NAMALWA (cell line): ENCODE data around the gene NTN1.
A peak's percentile ranks its signal among the peaks of the same experiment; 100 is the strongest.
"Not testable (repeated sequence)": the region's sequence is repeated elsewhere in the genome, so short reads cannot be mapped to it uniquely, and the experiment has no call there.

Experiments used
- DNase-seq: peaks from one replicate; pipeline ENCODE4 v3.0.0-alpha.2; 2015; ENCODE audit warnings: low spot score

Gene NTN1

DNA sequence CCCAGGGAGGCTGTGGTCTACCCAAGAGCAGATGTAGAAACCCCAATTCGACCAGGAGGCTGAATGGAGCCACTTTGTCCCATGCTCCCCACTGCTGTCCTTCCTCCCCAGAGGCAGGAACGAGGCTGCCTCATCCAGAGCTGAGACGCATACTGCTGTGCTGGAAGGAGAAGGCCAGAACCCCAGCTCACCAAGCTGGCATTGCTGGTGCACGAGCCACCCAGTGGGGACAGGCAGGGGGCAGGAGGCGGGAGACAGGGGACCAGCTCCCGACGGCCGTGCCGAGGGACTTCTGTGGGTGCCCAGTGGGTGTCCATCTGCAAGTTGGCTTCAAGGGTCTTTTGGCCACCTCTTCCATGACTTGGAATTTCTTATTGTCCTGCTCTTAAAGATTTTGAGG lies 66.6 kb downstream of the NTN1 start:
- no peak for DNase-seq

DNA sequence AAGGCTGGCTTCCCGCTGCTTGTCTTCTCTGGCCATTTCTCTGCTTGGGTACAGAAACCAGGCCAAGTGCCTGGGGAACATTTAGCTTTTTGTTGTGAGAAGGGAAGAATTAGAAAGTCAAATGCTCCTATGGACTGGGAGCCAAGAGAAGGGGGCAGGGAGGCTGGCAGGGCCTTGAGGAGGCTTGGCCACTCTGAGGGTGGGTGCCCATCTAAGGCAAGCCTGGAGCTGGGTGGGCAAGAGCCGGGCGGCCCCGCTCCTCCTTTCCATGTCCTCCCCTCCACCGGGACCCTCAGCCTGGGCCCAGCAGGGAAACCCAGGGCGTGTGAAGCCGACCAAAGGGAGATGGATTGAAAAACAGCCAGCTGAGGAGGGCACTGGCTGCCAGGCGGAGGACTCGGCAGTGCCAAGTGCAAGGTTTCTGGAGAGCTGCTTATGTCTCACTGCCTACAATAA lies 69.4 kb downstream of the NTN1 start:
- DNase-seq, result no peak

DNA sequence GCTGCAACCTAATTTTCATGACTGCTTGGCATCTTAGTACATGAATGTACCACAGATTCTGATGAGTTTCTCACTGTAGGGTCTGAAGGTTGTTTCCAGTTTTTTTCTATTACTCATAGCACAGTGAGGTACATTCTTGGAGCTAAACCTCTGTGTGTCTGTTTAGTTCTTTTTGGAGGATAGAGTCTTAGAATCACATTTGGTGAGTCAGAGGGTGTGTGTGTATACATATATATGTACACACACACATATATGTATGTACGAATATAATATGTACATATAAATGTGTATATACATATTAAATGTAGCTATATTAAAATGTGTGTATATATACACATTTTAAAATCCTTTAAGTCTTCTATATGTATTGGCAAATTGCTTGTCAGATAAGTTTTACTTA lies 72.9 kb downstream of the NTN1 start:
- no peak for DNase-seq

DNA sequence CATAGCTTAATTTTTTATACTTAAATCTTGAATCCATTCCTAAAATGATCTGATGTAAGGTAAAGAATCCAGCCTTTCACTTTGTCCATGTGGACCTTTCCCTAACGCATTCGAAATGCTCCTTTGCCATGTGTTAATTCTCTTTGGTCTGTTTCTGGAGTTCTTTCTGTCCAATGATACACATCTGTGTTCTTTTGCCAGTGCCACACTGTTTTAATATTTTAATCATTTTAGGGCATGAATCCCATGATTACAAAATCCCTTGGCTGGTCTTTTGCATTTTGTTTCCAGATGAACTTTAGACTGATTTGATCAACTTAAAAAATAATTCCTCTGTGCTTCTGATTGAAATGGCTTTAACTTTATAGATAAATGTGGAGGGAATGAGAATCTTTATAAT lies 74.1 kb downstream of the NTN1 start:
- no peak for DNase-seq

DNA sequence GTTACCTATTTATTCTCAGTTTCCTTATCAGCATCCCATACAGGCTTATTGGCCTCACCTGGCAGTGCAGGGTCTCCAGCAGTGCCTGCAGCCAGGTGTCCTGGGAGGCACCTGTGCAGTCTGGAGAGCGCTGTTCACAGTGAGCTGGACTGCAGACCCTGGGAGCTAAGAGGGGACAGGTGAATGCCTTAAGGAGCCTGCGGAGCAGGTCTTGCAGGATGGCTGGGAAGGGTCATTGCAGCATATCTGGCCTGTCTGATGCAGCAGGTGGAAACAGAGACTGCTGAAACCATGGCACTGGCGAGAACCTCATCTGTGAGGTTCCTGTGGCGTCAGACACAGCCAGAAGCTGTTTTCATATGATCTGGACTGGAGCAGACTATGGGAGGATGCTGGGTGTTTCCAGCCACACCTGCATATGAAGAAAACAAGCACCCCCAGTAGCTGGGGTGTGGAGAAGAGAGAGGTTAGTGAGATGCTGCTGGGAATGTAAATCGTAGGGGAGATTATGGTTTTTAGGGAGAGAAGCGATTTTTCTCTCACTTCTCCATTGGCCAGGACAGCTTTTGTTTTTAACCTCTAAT lies 77.0 kb downstream of the NTN1 start:
- no peak for DNase-seq

DNA sequence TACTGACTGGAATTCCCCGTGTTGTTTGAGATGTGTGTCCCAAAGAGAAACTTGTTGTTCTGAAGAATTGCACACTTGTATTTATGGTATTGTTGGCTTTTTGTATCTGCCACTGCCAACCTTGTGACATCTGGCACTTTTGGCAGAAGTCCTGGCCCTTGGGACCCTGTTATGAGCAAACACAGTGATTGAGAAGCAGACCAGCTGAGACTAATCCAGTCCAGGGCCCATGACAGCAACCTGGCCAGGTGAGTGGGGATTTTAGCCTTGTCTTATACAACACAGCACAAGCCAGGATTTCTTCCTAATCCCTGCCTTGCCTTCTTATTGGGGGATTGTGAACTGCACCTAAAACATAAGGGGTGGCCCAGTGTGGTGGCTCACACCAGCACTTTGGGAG lies 80.0 kb downstream of the NTN1 start:
- no peak for DNase-seq

DNA sequence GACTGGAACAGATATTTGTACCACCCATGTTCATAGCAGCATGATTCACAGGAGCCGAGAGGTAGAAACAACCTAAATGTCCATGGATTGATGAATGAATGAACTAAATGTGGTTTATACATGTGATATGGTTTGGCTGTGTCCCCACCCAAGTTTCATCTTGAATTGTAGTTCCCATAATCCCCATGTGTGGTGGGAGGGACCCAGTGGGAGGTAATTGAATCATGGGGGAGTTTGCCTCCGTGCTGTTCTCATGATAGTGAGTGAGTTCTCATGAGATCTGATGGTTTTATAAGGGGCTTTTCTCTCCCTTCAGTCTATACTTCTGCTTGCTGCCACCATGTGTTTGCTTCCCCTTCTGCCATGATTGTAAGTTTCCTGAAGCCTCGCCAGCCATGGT lies 81.9 kb downstream of the NTN1 start:
- DNase-seq, result not testable (repeated sequence)

DNA sequence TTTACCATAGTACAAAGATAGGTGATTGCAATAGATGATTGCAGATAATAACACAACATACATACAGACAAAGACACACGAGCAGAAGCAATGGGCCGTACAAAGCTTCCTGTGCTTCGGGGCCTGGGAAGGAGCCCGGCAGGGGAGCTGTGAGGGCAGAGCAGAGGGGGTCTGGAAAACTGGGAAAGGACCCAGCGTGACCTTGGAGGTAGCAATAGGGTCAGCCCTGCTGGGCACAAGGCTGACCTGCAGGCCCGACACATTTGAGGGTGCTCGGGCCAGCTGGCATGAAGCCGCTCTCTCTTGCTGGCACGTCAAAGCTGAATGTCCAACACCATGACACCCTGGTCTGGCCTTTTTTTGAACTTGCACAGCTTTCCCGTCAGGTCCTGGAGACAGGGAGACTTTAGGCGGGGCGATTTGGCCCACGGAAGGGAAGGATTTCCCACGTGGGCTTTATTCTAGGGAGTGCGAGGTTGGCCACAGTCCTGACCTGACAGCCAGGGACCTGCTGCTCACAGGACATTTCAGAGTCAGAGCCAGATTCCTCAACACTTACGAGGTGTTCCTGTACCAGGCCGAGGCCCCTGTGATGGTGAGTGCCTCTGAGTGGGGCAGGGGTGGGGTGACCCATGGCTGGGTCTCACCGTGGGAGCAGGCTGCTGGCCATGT lies 83.2 kb downstream of the NTN1 start:
- DNase-seq, result no peak

DNA sequence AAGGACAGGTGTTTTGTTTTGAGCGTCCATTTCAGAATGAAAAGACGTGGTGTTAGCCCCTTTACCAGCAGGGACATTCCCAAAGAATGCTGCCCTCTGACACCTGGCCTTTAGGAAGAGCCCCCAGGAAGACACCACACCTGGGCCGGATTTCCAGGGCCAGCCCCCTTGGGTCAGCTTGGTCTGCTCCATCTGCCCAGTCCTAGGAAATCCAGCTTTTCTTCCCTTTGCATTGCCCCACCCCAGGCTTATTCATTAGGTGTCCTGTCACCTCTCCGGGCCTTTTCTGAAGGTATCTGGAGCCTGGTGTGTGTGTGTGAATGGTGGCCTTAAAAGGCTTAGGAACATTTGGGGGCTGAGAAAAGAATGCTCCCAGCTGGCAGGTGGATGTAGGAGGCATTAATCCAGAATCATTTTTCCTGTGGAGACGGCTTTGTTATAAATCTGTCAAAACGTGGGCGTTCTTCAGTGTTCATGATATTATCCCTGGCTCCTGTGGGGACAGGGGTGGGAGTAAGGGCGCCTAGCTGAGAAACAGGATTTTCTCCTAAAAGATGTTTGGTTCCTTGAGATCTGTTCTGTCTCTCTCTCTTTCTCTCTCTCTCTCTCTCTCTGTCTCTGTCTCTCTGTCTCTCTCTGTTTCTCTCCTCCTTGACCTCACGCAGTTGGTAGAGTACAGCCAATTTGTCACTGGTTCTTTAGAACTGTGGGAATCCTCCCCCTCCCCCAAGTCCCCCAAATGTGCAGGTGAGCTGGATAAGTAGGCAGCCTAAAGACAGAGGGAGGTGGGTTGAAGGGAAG lies 84.0 kb downstream of the NTN1 start:
- no peak for DNase-seq

DNA sequence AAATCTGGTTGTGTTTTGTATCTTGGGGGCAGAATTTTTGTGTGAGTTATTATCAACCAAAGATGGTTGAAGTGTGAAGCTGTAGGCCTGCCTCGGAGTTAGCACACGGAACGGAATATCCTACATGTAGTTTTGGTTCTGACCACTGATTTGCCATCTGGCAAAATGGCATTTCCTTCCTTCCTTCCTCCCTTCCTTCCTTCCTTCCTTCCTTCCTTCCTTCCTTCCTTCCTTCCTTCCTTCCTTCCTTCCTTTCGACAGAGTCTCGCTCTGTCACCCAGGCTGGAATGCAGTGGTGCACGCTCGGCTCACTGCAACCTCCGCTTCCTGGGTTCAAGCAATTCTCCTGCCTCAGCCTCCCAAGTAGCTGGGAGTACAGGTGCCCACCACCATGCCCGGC lies 85.0 kb downstream of the NTN1 start:
- not testable (repeated sequence) for DNase-seq

DNA sequence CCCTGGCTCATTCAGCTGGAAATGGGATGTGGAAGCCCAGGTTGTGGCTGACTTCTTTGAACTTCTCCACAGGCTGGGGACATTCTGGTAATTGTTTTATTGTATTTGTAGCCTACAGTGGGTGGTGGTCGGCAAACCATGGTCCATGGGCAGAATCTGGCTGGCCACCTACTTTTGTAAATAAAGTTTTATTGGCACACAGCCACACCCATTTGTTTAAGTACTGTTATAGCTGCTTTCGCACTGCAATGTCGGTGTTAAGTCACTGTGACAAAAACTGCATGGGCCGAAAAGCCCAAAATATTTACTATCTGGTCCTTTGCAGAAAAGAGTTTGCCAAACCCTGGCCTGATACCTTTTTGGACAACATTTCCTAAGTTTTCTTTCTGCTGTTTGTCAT lies 86.2 kb downstream of the NTN1 start:
- DNase-seq, result no peak

DNA sequence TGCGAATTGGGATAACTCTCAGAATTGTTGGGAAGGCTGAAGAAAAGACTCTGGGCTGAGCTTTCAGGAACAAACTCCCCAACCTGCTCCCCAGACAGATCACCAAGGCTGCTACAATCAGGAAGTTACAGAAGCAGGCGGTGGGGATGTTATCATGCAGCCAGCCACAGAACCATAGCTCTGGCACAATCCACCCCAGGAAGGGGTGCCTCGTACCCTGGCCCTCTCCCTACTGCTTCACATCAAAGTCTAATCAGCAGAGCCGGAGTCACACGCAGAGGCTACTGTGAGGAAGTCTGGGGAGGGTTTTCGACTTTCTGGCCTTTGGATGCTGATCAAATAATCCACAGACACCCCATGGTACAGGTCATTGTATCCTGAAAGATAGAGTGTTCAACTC lies 86.8 kb downstream of the NTN1 start:
- no peak for DNase-seq

DNA sequence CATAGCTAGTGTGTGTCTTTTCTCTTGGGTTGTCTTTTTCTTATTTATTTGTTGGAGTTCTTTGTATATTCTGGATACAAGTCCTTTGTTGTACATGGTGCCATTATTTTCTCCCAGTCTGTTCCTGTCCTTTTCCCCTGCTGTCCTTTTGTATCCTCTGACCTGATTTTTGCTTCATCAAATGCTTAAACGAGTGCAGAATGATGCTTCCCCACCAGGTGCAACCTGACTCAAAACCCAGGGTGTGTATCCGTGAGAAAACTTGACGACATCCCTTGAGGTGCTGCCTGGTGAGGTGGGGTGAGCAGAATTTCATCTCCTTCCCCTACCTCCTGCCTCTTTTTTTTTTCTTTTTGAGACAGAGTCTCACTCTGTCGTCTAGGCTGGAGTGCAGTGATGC lies 88.6 kb downstream of the NTN1 start:
- no peak for DNase-seq

DNA sequence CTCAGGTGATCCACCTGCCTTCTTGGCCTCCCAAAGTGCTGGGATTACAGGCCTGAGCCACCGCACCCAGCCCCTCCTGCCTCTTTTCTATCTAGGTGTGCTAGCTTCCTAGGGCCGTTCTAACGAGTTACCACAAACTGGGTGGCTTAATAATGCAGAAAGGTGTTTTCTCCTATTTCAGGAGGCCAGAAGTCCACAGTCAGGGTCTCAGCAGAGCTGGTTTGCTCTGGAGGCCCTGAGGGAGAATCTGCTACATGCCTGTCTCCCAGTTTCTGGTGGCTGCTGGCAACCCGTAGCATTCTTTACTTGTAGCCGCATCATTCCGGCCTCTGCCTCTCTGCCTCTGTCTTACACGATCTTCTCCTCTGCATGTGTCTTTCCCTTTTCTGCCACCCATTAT lies 89.2 kb downstream of the NTN1 start:
- no peak for DNase-seq

DNA sequence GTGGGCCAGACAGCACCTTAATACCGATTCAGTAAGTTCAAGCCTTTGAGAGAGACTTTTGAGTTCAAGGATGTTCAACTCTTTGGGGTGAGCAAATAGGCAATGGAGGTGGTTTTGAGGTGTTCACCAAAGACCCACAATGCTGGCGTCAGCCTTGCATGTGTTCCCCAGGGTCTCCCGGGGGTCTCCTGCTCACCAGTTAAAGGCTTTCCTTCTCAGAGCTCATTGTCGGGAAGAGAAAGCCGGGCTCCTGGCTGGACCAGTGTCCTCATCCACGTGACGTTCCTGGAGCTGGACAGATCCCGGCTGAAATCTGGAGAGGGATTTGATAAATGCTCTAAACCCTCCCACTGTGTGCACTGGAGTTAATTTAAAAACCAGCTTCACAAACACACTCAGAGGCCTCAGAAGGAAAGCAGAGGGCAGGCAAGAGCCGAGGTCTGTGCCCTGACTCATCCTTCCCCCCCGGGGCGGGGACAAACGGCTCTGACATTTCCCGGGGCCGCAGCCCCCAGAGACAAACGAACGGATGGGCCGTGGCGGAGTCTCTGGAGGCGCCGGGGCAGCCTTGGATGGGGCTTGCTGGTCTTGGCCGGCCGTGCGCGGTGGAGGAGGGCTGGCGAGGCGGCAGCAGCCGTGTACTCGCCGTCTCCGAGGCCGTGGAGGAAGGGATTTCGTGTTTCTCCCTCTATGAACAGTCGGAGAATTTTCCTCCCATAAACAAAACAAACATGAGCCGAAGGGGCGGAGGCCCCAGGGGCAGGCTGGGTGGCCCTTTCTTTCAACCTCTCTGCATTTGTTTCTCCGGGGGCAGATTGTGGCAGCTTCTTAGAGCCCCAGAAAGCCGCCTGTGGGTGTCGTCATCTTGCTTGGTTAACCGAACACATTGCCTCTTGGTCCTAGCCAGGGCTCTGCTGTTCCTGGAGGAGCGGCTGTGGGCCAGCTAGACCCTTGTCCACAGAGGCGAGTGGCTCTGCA lies 94.2 kb downstream of the NTN1 start:
- no peak for DNase-seq

DNA sequence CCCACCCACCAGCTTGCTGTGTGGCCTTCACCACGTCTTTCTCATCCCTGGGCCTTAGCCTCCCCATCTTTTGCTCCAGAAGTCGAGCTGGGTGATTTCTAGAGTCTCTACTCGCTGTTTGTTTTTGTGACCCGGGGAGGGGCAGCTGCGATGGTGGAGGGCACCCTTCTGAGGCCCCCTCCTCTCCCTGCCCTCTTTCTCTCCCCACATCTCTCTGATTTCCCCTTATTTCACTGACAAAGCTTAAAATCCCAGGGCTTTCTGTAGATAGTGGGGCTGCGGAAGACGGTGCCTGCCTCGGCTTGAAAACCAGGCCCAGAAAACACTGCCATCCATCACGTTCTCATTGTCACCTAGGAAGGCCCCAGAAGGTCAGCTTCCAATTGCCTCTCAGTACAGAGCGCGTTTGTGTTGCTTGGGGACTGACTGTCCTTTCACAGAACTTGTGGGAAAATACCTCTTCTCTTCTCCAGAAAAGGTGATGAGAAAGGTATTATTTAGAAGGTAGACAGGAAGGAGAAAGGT lies 95.1 kb downstream of the NTN1 start:
- no peak for DNase-seq

DNA sequence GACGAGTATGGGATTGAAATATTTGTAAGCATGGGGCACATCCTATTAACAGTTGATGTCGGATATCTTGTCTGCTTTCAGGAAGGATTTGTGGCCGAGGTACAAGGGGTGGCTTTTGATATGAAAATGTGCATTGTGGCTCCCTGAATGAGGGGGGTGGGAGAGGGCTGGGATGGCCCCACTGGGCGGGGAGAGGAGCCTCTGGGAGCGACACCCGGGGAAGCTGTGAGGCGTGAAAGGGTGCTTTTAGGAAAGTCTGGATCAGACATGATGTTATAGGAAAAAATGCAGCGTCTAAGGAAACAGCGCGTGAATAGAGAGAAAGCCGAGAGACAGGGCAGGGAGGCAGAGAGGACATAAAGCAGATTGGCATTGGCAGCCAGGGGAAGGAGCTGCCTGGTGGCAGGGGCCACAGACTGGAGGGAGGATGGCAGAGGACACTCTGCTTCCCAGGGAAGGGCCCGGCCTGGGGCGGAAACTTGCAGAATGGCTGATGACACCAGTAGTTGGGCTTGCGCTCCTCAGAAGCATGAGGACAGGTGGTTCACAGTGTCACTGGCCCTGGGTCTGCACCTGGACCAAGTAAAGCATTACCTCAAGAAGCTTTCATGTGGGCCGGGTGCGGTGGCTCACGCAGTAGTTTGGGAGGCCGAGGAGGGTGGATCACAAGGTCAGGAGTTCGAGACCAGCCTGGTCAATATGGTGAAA lies 95.7 kb downstream of the NTN1 start:
- DNase-seq, result no peak

DNA sequence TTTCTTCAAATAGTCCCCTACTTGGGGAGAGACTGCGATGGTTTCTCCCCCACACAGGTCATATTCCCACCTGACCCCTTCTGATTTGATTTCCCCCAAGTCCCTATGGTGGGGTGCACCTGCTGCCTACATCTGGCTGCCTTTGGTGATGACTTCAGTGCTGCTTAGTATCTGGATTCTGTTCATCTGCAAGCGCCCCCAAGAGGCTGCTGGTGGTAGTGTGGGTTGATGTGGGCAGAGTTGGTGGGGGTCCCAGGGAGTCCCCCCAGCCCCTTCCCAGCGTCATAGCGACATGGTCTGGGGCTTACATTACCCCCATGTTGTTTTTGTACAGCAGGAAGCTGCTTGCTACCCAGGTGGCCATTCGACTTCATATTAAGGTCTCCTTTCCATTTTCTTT lies 99.2 kb downstream of the NTN1 start:
- DNase-seq, result peak; percentile 2

DNA sequence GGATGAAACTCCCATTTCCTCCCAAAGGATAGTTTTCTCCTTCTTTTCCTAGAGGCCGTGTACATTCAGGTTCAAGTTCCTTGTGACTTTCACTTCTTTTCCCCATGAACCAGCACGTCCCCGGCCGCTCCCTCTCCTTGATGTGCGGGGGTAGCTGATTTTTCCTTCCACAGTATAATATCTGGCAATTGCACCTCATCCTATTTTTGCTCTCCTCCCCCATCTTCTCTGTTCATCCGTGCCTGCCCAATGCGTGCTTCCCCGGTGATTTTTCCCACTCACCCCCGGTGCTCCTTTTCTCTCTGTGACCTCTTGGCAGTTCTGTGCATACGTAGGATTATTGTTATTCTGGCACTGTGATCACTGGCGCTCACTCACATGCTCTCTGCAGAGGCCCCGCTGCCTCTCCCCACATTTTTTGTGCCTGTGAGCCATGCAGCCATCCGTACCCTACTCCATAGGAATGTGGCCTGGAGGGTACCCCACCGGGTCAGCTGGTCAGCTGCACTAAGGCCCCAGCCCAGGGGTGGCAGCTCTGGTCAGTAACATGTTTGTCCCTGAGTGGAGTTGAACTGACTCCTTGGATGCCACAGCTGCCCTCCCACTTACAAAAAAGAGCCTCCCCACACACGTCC lies 100.0 kb downstream of the NTN1 start:
- no peak for DNase-seq

DNA sequence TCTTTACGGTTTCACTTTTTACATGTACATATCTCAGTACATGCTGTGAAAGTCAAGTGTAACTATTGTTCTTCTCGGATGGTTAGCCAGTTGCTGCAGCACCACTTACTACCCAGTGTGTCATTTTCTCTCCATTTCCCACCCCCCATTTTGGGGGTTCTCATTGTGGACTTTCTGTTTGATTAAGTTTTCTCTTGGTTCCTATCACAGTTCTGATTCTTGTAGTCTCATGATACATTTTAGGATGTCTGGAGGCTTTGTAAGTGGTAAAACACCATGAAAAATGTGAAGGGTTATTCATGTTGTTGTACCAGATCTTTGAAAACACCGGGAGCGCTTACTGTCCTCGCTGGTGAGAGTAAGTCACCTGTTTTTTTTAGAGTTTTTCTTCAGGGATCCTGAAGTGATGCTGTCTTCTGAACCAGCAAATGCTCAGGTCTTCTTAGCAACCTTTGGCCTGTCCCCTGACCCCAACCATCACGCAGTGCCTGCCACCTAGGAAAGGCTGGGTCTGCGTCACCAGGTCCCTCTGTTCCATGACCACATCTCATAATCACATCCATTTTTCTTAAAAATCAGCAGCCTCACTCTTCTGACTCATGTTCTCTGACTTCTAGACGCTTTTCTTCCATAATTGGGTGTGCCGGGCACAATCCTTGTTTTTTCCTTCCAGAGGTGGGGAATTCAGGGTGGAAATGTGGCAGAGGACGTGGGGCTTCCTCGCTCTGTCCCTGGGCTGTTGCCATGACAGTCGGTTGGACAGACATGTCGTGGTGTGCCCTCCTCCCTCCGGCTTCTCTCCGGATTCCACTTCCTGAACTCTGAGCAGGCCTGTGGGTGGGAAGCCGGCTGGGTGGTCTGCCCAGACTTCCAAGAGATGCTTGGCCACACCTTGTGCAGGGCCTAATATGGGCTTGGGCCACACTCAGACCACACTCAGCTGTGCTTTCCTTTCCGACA lies 102.6 kb downstream of the NTN1 start:
- DNase-seq, result no peak
